Naive thymus-derived CD4-positive, alpha-beta T cell (primary cell): ENCODE data around the gene ERFL. TPM values are rescaled to one million over a fixed set of nuclear protein-coding genes. Genes with fewer than 3 reads are reported as not detected.

Experiments
- ATAC-seq: fragments of 150-1000 bp; cut with Tn5 transposase; 2 replicates; pipeline ENCODE4 v1.10.0; 2021; ENCODE audit warnings: mild to moderate bottlenecking, moderate library complexity
- CTCF ChIA-PET: fragments of 350-600 bp; sonication (Branson Sonifier 250); formaldehyde crosslinking; loops from one replicate; lab custom pipeline; 2021; ENCODE audit warnings: antibody characterized with exemption; lab: Charles Lee
- POLR2A ChIA-PET: fragments of 350-600 bp; sonication (Branson Sonifier 250); formaldehyde crosslinking; loops from one replicate; lab custom pipeline; 2021; ENCODE audit warnings: antibody characterized with exemption, inconsistent platforms; lab: Charles Lee
- DNase-seq, 9 donors: peaks; one replicate each; pipeline versions ENCODE4 v3.0.0 to v3.0.0-alpha.2; 2020 to 2022; ENCODE audit warnings: mixed read lengths in 1 of 9
- H3K27ac ChIP-seq: one replicate; pipeline ENCODE4 v1.7.0; 2013; ENCODE audit warnings: mild to moderate bottlenecking, low read depth, low read length, moderate library complexity
- H3K27me3 ChIP-seq, 2 donors: one replicate each; pipeline ENCODE4 v1.7.0; 2013; ENCODE audit warnings: low read length in 2 of 2, mild to moderate bottlenecking in 2 of 2, moderate library complexity in 2 of 2; ENCODE audit not compliant: control insufficient read depth in 2 of 2, insufficient read depth in 2 of 2
- H3K36me3 ChIP-seq, 3 experiments: 1 replicate in 2 of 3; 2 replicates in 1 of 3; pipeline ENCODE4 v1.7.0; 2013; ENCODE audit warnings: low read length in 3 of 3, mild to moderate bottlenecking in 3 of 3, moderate library complexity in 1 of 3; ENCODE audit not compliant: insufficient read depth in 3 of 3, control insufficient read depth in 2 of 3
- H3K4me1 ChIP-seq, 2 donors: one replicate each; pipeline ENCODE4 v1.7.0; 2013; ENCODE audit warnings: low read length in 2 of 2, mild to moderate bottlenecking in 2 of 2, moderate library complexity in 1 of 2; ENCODE audit not compliant: control insufficient read depth in 2 of 2, insufficient read depth in 2 of 2
- H3K4me3 ChIP-seq: 2 replicates; pipeline ENCODE4 v1.7.0; 2013; ENCODE audit warnings: mild to moderate bottlenecking, low read length
- H3K9me3 ChIP-seq, 3 experiments: 1 replicate in 2 of 3; 2 replicates in 1 of 3; pipeline ENCODE4 v1.7.0; 2013; ENCODE audit warnings: low read length in 3 of 3; ENCODE audit not compliant: control insufficient read depth in 2 of 3
- H3K27ac Mint-ChIP-seq, 9 donors: one replicate each; pipeline ENCODE4 v1.8.0; 2020 to 2022; ENCODE audit warnings: mixed read lengths in 9 of 9, mild to moderate bottlenecking in 8 of 9, moderate library complexity in 5 of 9, inconsistent platforms in 2 of 9
- H3K27me3 Mint-ChIP-seq, 5 donors: one replicate each; pipeline ENCODE4 v1.8.0; 2021 to 2022; ENCODE audit warnings: mixed read lengths in 5 of 5, mild to moderate bottlenecking in 1 of 5
- H3K36me3 Mint-ChIP-seq, 5 donors: one replicate each; pipeline ENCODE4 v1.8.0; 2020 to 2022; ENCODE audit warnings: mixed read lengths in 5 of 5, mild to moderate bottlenecking in 3 of 5, inconsistent platforms in 1 of 5
- H3K4me1 Mint-ChIP-seq, 7 donors: one replicate each; pipeline ENCODE4 v1.8.0; 2020 to 2022; ENCODE audit warnings: mixed read lengths in 7 of 7, mild to moderate bottlenecking in 3 of 7, inconsistent platforms in 1 of 7
- H3K4me3 Mint-ChIP-seq, 10 donors: one replicate each; pipeline ENCODE4 v1.8.0; 2020 to 2022; ENCODE audit warnings: mild to moderate bottlenecking in 10 of 10, mixed read lengths in 10 of 10, moderate library complexity in 6 of 10, inconsistent platforms in 2 of 10
- H3K9me3 Mint-ChIP-seq, 11 donors: one replicate each; pipeline ENCODE4 v1.8.0; 2020 to 2022; ENCODE audit warnings: mixed read lengths in 11 of 11, mild to moderate bottlenecking in 4 of 11, inconsistent platforms in 1 of 11, moderate library complexity in 1 of 11
- intact Hi-C, 2 donors: fragments of 100-400 bp; cut with micrococcal nuclease; formaldehyde crosslinking; loops; one replicate each; pipeline ENCODE4 v1.15.1; 2023
- polyA plus RNA-seq, 2 donors: library from polyadenylated mRNA; unstranded; fragments of 300-500 nt; fragmentation: Illumina TruSeq; gene quantifications; one replicate each; pipeline ENCODE4 v1.2.3, GENCODE V29; 2021
- total RNA-seq, 6 experiments: library from RNA in 5 of 6; stranded (reverse) in 5 of 6; gene quantifications; 1 replicate in 5 of 6; 2 replicates in 1 of 6; pipeline ENCODE4 v1.2.3 and lab custom pipeline; 2021 to 2026

ERFL gene
- total and polyA plus RNA-seq, 7 experiments from 2014 or later, result 3.0 to 15.0 (median 8.0) TPM; not detected in 2

- Histone ChIP-seq H3K4me1 (peaks cover 0 to 35% of the 10 kb centered on the region in 2 donors), H3K27me3 (no peaks in the 10 kb centered on the region), H3K36me3 (peaks cover 49 to 95% (median 62%) of the 10 kb centered on the region in 3 experiments), H3K27ac (no peak overlapping the region), H3K4me3 (no peak overlapping the region), H3K9me3 (no peaks in the 10 kb centered on the region)
- H3K27ac Mint-ChIP-seq, result peak overlapping the region in 4 of 9 donors; percentile 10 to 69 (median 49)
- ATAC-seq (no peak), DNase-seq (no peak)
- peaks cover 34 to 70% (median 53%) of the 10 kb centered on the region in 7 donors for H3K4me1 Mint-ChIP-seq
- H3K36me3 Mint-ChIP-seq, result peaks cover 3 to 58% (median 21%) of the 10 kb centered on the region in 5 donors
- H3K27me3 Mint-ChIP-seq, result no peaks in the 10 kb centered on the region
- CTCF ChIA-PET, result interaction anchor here (1.0 to 2.0 kb wide), 4 partner anchors 11 to 49 kb away, joined by 3 to 7 read pairs (median 4); no protein-coding TSS in a partner anchor
- POLR2A ChIA-PET, result interaction anchor here (0.8 to 15.6 kb wide), 5 partner anchors 9 to 42 kb away, joined by 3 to 348 read pairs (median 4); partner anchors contain the start of genes ARHGEF1 and RPS19
- intact Hi-C loops, result loop anchor here in 1 of 2 donors (2.0 kb wide), 1 partner anchor 15 kb away; no protein-coding TSS in a partner anchor
- no peak overlapping the region for H3K4me3 Mint-ChIP-seq
- H3K9me3 Mint-ChIP-seq, result peaks cover 0 to 4% (median 0%) of the 10 kb centered on the region in 11 donors
Measured at GRCh38 chr19:41901707-41902360, 26.4 kb downstream of the ERFL start.

DNA sequence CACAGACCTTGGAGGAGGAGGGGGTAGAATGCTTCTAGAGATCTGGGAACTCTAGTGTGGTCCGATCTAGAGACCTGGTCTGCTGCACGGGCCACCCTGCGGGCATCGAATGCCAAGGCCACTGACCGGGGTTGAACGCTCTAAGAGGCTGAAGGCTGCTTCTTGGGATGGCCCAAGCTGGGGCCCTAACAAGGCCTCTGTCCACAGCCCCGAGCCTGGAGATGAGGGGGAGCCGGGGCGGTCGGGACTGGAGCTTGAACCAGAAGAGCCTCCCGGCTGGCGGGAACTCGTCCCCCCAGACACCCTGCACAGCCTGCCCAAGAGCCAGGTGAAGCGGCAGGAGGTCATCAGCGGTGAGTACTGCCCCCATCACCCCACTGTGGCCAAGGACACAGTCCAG is 30.0 kb downstream of the ERFL start:
- Mint-ChIP-seq H3K27ac (peak overlapping the region in 5 of 9 donors; percentile 63 to 84 (median 81)), H3K9me3 (no peaks in the 10 kb centered on the region), H3K27me3 (no peaks in the 10 kb centered on the region), H3K36me3 (peaks cover 7 to 42% (median 20%) of the 10 kb centered on the region in 5 donors), H3K4me3 (peak overlapping the region in 3 of 10 donors; percentile 30 to 46 (median 35)), H3K4me1 (peaks cover 30 to 75% (median 46%) of the 10 kb centered on the region in 7 donors)
- intact Hi-C loops, result no loop called here
- no peak for ATAC-seq
- H3K9me3 ChIP-seq, result no peaks in the 10 kb centered on the region
- H3K4me3 ChIP-seq, result no peak overlapping the region
- ChIA-PET POLR2A (interaction anchor here (1.2 to 15.6 kb wide), 3 partner anchors 11 to 25 kb away, joined by 7 to 348 read pairs (median 16); partner anchors contain the start of gene ARHGEF1), CTCF (interaction anchor here (0.8 kb wide), 1 partner anchor 10 kb away, joined by 4 read pairs; no protein-coding TSS in a partner anchor)
- peak overlapping the region; percentile 5 for H3K27ac ChIP-seq
- H3K36me3 ChIP-seq, result peaks cover 32 to 89% (median 52%) of the 10 kb centered on the region in 3 experiments
- peaks cover 18 to 57% of the 10 kb centered on the region in 2 donors for H3K4me1 ChIP-seq
- no peak for DNase-seq
- no peaks in the 10 kb centered on the region for H3K27me3 ChIP-seq

GRCh38 chr19:41897820-41898219 is 30.4 kb downstream of the ERFL start:
- H3K9me3 Mint-ChIP-seq, result no peaks in the 10 kb centered on the region
- peaks cover 7 to 40% (median 23%) of the 10 kb centered on the region in 5 donors for H3K36me3 Mint-ChIP-seq
- H3K4me3 ChIP-seq, result no peak overlapping the region
- peaks cover 30 to 76% (median 49%) of the 10 kb centered on the region in 7 donors for H3K4me1 Mint-ChIP-seq
- ChIA-PET POLR2A (interaction anchor here (1.0 to 15.6 kb wide), 5 partner anchors 8 to 24 kb away, joined by 3 to 348 read pairs (median 7); partner anchors contain the start of gene ARHGEF1), CTCF (interaction anchor here (0.8 kb wide), 1 partner anchor 10 kb away, joined by 4 read pairs; no protein-coding TSS in a partner anchor)
- ATAC-seq, result no peak
- H3K4me3 Mint-ChIP-seq, result peak overlapping the region in 4 of 10 donors; percentile 16 to 58 (median 34)
- H3K27me3 Mint-ChIP-seq, result no peaks in the 10 kb centered on the region
- DNase-seq, result no peak
- H3K36me3 ChIP-seq, result peaks cover 28 to 88% (median 52%) of the 10 kb centered on the region in 3 experiments
- intact Hi-C loops, result no loop called here
- H3K27ac ChIP-seq, result peak overlapping the region; percentile 40
- H3K27ac Mint-ChIP-seq, result peak overlapping the region in 8 of 9 donors; percentile 34 to 93 (median 82)
- no peaks in the 10 kb centered on the region for H3K27me3 ChIP-seq
- no peaks in the 10 kb centered on the region for H3K9me3 ChIP-seq
- H3K4me1 ChIP-seq, result peaks cover 22 to 60% of the 10 kb centered on the region in 2 donors

DNA sequence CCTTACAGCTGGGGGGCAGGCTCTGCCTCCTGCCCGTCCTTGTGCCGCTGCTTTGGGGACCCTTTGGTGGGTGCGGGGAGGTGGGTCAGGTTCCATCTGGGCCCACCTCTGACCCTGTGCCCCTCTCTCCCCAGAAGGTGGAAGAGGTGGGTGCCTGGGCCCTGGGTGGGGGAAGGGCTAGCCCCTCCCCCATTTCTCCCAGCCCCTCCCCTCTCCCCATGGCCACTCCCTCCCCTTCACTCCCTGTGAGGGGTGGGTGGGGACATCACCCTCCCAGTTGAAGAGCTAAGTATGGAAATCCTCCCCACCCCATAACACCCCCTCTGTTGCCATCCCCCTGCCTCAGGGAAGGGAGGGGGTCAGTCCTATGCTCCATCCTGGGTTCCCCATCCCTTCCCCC is 31.1 kb downstream of the ERFL start:
- POLR2A ChIA-PET, result interaction anchor here (0.8 to 15.6 kb wide), 5 partner anchors 9 to 15 kb away, joined by 3 to 348 read pairs (median 3); partner anchors contain the start of gene ARHGEF1

DNA sequence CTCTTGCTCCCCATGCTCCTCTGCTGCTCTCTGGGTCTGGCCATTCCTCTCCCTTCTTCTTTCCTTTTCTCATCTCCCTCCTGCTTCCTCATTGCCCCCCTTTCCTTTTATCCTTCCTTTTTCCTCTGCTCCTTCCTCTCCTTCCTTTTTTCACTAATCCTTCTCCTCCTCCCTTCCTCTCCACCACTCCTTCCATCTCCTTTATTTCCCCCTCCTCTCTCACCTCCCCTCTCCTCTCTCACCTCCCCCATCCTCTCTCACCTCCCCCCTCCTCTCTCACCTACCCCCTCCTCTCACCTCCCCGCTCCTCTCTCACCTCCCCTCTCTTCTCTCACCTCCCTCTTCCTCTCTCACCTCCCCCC is 31.7 kb downstream of the ERFL start:
- peaks cover 35 to 63% of the 10 kb centered on the region in 2 donors for H3K4me1 ChIP-seq
- H3K27ac Mint-ChIP-seq, result peak overlapping the region in 6 of 9 donors; percentile 29 to 89 (median 89)
- H3K4me1 Mint-ChIP-seq, result peaks cover 29 to 79% (median 53%) of the 10 kb centered on the region in 7 donors
- no peaks in the 10 kb centered on the region for H3K27me3 ChIP-seq
- ChIA-PET CTCF (interaction anchor here (1.5 kb wide), 1 partner anchor 24 kb away, joined by 4 read pairs; no protein-coding TSS in a partner anchor), POLR2A (interaction anchor here (0.9 to 2.0 kb wide), 3 partner anchors 8 to 16 kb away, joined by 3 to 7 read pairs (median 4); no protein-coding TSS in a partner anchor)
- peaks cover 7 to 30% (median 24%) of the 10 kb centered on the region in 5 donors for H3K36me3 Mint-ChIP-seq
- peak overlapping the region; percentile 67 for H3K27ac ChIP-seq
- no peak overlapping the region for H3K4me3 ChIP-seq
- H3K9me3 ChIP-seq, result no peaks in the 10 kb centered on the region
- H3K27me3 Mint-ChIP-seq, result no peaks in the 10 kb centered on the region
- peak overlapping the region in 6 of 10 donors; percentile 24 to 64 (median 43) for H3K4me3 Mint-ChIP-seq
- intact Hi-C loops, result no loop called here
- H3K9me3 Mint-ChIP-seq, result no peaks in the 10 kb centered on the region
- ATAC-seq, result no peak
- DNase-seq, result no peak
- peaks cover 27 to 88% (median 47%) of the 10 kb centered on the region in 3 experiments for H3K36me3 ChIP-seq

More for the DNA sequence above, 31.1 kb downstream of the ERFL start:
- Mint-ChIP-seq H3K9me3 (no peaks in the 10 kb centered on the region), H3K4me1 (peaks cover 30 to 78% (median 50%) of the 10 kb centered on the region in 7 donors), H3K4me3 (peak overlapping the region in 1 of 10 donors; percentile 58), H3K27me3 (no peaks in the 10 kb centered on the region), H3K27ac (peak overlapping the region in 4 of 9 donors; percentile 56 to 83 (median 75)), H3K36me3 (peaks cover 7 to 34% (median 23%) of the 10 kb centered on the region in 5 donors)
- H3K4me1 ChIP-seq, result peaks cover 28 to 62% of the 10 kb centered on the region in 2 donors
- no peak overlapping the region for H3K4me3 ChIP-seq
- intact Hi-C loops, result no loop called here
- ATAC-seq, result no peak
- H3K27ac ChIP-seq, result peak overlapping the region; percentile 40
- CTCF ChIA-PET, result no interaction called here
- peaks cover 28 to 88% (median 51%) of the 10 kb centered on the region in 3 experiments for H3K36me3 ChIP-seq
- no peak for DNase-seq
- no peaks in the 10 kb centered on the region for H3K9me3 ChIP-seq
- no peaks in the 10 kb centered on the region for H3K27me3 ChIP-seq
